ENCODE results near the gene CSF2RB.
A peak's percentile ranks its signal among the peaks of the same experiment; 100 is the strongest.

The CSF2RB gene

DNA sequence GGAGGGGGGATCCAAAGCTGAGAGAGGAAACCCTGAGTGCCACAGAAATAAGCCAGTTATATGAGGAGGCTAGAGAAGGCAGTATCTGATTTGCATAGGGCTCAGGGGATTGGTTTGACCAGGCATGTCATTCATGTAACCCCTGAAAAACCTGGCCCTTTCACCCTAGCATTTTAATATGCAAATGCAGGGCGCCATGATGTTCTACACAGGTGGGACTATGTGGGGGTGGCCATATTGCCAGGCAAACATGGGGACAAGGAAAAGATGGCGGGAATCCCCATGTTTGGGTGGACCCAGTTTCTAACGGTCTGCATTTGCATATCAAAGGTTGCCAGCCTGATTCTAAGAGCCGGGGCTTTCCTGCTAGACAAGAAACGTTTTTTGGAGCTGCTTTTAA, 27.2 kb downstream of the CSF2RB start:
- H2AFZ ChIP-seq (ENCODE audit: low read length) = no peak overlapping the region

DNA sequence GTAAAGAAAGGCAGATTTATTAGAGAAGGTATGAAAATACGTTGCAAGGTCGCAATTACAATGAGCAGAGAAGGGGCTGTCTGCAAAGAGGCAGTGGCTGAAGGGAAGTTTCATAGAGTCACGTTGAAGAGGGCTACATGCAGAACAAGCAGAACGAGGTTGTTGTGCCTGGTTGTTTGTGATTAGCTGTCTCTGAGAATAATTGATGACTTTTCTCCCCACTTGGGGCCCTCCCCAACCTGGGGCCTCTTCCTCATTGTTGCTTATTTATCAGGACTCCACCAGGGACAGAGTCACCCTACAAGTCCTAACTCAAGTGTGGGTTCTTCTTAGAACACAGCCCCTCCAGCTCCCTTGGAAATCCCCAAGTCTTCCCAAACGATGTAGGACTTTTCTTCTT, 29.1 kb downstream of the CSF2RB start:
- no peak overlapping the region for H2AFZ ChIP-seq (ENCODE audit: low read length)
- TF ChIP-seq, protein P1, sequence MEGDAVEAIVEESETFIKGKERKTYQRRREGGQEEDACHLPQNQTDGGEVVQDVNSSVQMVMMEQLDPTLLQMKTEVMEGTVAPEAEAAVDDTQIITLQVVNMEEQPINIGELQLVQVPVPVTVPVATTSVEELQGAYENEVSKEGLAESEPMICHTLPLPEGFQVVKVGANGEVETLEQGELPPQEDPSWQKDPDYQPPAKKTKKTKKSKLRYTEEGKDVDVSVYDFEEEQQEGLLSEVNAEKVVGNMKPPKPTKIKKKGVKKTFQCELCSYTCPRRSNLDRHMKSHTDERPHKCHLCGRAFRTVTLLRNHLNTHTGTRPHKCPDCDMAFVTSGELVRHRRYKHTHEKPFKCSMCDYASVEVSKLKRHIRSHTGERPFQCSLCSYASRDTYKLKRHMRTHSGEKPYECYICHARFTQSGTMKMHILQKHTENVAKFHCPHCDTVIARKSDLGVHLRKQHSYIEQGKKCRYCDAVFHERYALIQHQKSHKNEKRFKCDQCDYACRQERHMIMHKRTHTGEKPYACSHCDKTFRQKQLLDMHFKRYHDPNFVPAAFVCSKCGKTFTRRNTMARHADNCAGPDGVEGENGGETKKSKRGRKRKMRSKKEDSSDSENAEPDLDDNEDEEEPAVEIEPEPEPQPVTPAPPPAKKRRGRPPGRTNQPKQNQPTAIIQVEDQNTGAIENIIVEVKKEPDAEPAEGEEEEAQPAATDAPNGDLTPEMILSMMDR (conservative IDR thresholded peaks at IDR 0.05; ENCODE audit: low read length) = no peak
- TF ChIP-seq EZH2phosphoT487 (IDR thresholded peaks at IDR 0.05; ENCODE audit: borderline replicate concordance) = no peak
- no peak overlapping the region for H3K4me2 ChIP-seq (ENCODE audit: low read depth, low read length, poor library complexity, severe bottlenecking)
- no peaks in the 10 kb centered on the region for H3K79me2 ChIP-seq (ENCODE audit: insufficient read depth, low read length)
- H4K20me1 ChIP-seq (ENCODE audit: insufficient read depth, low read length, poor library complexity, severe bottlenecking) = no peaks in the 10 kb centered on the region
- no peaks in the 10 kb centered on the region for H3K4me1 ChIP-seq (ENCODE audit: insufficient read depth, low read length, poor library complexity, severe bottlenecking)
- no peak overlapping the region for H3K9ac ChIP-seq (ENCODE audit: low read depth, low read length, poor library complexity, severe bottlenecking)
- H3K9me3 ChIP-seq (ENCODE audit: insufficient read depth, low read depth, low read length) = no peaks in the 10 kb centered on the region
- no peaks in the 10 kb centered on the region for H3K27me3 ChIP-seq (ENCODE audit: insufficient read depth, low read length, poor library complexity, severe bottlenecking)
- H3K4me3 ChIP-seq (ENCODE audit: low read length, poor library complexity, severe bottlenecking) = no peak overlapping the region
- H3K9me2 ChIP-seq (replicated peaks; ENCODE audit: low read depth, low read length) = no peaks in the 10 kb centered on the region
- no peaks in the 10 kb centered on the region for H3F3A ChIP-seq (ENCODE audit: low read depth)
- H3K36me3 ChIP-seq (ENCODE audit: insufficient read depth, low read length) = no peaks in the 10 kb centered on the region

More for the DNA sequence above, 27.2 kb downstream of the CSF2RB start:
- H4K20me1 ChIP-seq (ENCODE audit: insufficient read depth, low read length, poor library complexity, severe bottlenecking) = no peaks in the 10 kb centered on the region
- H3K9ac ChIP-seq (ENCODE audit: low read depth, low read length, poor library complexity, severe bottlenecking) = no peak overlapping the region
- H3F3A ChIP-seq (ENCODE audit: low read depth) = no peaks in the 10 kb centered on the region
- H3K36me3 ChIP-seq (ENCODE audit: insufficient read depth, low read length) = no peaks in the 10 kb centered on the region
- H3K4me3 ChIP-seq (ENCODE audit: low read length, poor library complexity, severe bottlenecking) = no peak overlapping the region
- H3K27me3 ChIP-seq (ENCODE audit: insufficient read depth, low read length, poor library complexity, severe bottlenecking) = no peaks in the 10 kb centered on the region
- no peak for TF ChIP-seq EZH2phosphoT487 (IDR thresholded peaks at IDR 0.05; ENCODE audit: borderline replicate concordance)
- TF ChIP-seq, protein P1 (conservative IDR thresholded peaks at IDR 0.05; ENCODE audit: low read length) = no peak
- H3K79me2 ChIP-seq (ENCODE audit: insufficient read depth, low read length) = no peaks in the 10 kb centered on the region
- H3K4me1 ChIP-seq (ENCODE audit: insufficient read depth, low read length, poor library complexity, severe bottlenecking) = no peaks in the 10 kb centered on the region
- no peak overlapping the region for H3K4me2 ChIP-seq (ENCODE audit: low read depth, low read length, poor library complexity, severe bottlenecking)
- H3K9me3 ChIP-seq (ENCODE audit: insufficient read depth, low read depth, low read length) = no peaks in the 10 kb centered on the region
- no peaks in the 10 kb centered on the region for H3K9me2 ChIP-seq (replicated peaks; ENCODE audit: low read depth, low read length)

DNA sequence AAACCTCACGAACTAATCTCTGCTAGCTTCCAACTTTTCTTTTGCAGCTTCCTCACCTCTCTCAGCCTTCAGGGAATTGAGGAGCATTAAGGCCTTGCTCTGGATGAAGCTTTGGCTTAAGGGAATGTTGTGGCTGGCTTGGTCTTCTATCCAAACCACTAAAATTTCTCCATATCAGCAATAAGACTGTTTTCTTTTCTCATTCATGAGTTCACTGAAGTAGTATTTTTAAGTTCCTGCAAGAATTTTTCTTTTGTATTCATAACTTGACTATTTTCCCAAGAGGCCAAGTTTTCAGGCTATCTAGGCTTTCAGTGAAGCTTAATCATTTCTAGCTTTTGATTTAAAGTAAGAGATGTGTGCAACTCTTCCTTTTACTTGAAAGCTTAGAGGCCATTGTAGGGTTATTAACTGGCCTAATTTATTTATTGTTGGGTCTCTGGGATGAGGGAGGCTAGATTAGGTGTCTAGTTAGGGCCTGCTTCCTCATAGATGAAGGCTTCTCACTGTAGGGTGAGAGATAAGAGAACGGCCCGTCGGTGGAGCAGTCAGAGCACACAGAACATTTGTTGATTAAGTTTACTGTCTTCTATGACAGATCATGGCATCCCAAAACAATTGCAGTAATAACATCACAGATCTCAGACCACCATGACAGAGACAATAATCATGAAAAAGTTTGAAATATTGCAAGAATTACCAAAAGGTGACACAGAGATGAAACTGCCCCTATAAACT, 33.2 kb downstream of the CSF2RB start:
- TF ChIP-seq EZH2phosphoT487 (IDR thresholded peaks at IDR 0.05; ENCODE audit: borderline replicate concordance) = no peak
- TF ChIP-seq, protein P1 (conservative IDR thresholded peaks at IDR 0.05; ENCODE audit: low read length) = peak; percentile 28; the same call in 1 of the 2 replicates
- Histone ChIP-seq H3K4me1 (ENCODE audit: insufficient read depth, low read length, poor library complexity, severe bottlenecking) (no peaks in the 10 kb centered on the region), H3K4me2 (ENCODE audit: low read depth, low read length, poor library complexity, severe bottlenecking) (no peak overlapping the region), H3K9me3 (ENCODE audit: insufficient read depth, low read depth, low read length) (no peaks in the 10 kb centered on the region), H3F3A (ENCODE audit: low read depth) (no peaks in the 10 kb centered on the region), H3K79me2 (ENCODE audit: insufficient read depth, low read length) (no peaks in the 10 kb centered on the region), H4K20me1 (ENCODE audit: insufficient read depth, low read length, poor library complexity, severe bottlenecking) (no peaks in the 10 kb centered on the region), H3K9me2 (replicated peaks; ENCODE audit: low read depth, low read length) (no peaks in the 10 kb centered on the region), H3K27me3 (ENCODE audit: insufficient read depth, low read length, poor library complexity, severe bottlenecking) (no peaks in the 10 kb centered on the region), H3K36me3 (ENCODE audit: insufficient read depth, low read length) (no peaks in the 10 kb centered on the region), H3K9ac (ENCODE audit: low read depth, low read length, poor library complexity, severe bottlenecking) (no peak overlapping the region), H3K4me3 (ENCODE audit: low read length, poor library complexity, severe bottlenecking) (no peak overlapping the region), H2AFZ (ENCODE audit: low read length) (no peak overlapping the region)

Measured in Loucy (cell line).